GM19372 (cell line): ENCODE measurements around the gene COL18A1.
"Not testable (repeated sequence)": the region's sequence is repeated elsewhere in the genome, so short reads cannot be mapped to it uniquely, and the experiment has no call there.

Source experiments
- ATAC-seq: cut with Tn5 transposase; IDR thresholded peaks from one replicate; pipeline ENCODE4 v1.9.1; 2021; ENCODE audit warnings: mild to moderate bottlenecking, low read depth, moderate library complexity; ENCODE audit not compliant: unreplicated experiment

The COL18A1 gene

DNA sequence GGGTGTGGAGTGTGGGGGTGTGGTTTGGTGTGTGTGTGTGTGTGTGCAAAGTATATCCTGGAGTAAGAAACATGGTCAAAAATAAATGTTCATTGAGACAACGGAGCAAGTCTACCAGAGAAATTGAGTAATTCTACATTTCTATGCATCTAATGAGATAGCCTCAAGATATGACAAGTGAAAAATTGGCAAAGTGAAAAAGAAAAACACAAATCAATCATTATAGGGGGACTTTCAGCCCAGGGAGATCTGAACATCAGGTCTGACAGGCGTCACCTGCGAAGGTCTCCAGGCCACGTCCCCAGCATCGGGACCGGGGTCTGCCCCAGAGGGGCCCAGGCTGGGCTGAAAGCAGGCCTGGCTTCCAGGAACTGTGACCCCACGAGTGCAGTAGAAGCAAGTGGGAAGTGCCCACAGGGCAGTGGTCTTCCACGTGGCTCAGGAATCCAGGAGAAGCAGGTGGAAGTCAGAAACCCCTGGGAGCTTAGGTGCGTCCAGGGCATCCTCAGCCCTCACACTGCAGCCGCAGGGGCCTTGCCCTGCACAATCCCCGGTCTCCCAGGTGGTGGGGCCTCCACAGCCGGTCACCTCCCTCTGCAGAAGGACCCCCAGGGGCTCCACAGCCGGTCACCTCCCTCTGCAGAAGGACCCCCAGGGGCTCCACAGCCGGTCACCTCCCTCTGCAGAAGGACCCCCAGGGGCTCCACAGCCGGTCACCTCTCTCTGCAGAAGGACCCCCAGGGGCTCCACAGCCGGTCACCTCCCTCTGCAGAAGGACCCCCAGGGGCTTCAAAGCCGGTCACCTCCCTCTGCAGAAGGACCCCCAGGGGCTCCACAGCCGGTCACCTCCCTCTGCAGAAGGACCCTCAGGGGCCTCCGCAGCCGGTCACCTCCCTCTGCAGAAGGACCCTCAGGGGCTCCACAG lies 96.4 kb downstream of the COL18A1 start:
- ATAC-seq, result not testable (repeated sequence)

- no peak for ATAC-seq
Observed at GRCh38 chr21:45502006-45502345, 97.0 kb downstream of the COL18A1 start.

DNA sequence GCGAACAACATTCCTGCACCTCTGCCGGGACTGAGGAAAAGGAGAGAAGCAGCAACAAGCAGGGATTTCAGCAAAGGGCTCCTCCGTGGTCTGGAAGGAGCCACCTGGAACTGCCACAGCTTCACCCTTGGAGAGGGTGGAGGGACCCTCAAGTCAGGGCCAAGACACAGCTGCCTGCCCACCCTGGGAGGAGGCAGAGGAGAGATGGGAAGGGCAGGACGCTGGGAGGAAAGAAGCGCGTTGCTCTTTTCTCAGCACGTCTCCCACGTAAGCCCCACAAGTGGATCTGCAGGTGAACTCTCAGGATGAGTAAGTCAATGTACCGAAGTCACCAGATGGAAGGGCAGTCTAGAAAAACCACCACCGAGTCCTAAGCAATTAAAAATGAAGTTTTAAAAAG lies 97.6 kb downstream of the COL18A1 start:
- ATAC-seq, result no peak

DNA sequence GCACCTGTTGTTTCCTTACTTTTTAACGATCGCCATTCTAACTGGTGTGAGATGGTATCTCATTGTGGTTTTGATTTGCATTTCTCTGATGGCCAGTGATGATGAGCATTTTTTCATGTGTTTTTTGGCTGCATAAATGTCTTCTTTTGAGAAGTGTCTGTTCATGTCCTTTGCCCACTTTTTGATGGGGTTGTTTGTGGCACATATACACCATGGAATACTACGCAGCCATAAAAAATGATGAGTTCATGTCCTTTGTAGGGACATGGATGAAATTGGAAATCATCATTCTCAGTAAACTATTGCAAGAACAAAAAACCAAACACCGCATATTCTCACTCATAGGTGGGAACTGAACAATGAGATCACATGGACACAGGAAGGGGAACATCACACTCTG lies 98.3 kb downstream of the COL18A1 start:
- ATAC-seq, result not testable (repeated sequence)

DNA sequence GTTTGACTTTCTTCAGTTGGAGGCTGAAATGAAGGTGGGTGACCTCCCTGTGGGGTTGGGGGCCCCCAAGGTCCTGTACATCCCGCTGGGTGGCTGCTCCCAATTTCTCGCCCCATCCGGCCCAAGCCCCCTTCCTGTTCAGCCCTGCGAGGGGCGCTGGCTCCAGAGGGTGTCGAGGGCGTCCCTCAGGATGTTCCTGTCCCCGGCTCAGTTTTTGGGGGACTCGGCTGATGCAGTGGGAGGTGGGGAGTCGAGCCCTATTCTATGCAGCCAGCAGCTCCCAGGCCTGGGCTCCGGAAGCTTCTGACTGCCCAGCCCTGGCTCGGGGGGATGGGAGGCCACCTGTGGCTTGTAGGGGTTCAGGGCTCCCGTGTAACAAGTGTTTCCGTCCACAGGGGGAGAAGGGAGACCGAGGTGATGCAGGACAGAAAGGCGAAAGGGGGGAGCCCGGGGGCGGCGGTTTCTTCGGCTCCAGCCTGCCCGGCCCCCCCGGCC lies 99.1 kb downstream of the COL18A1 start:
- ATAC-seq, result no peak

DNA sequence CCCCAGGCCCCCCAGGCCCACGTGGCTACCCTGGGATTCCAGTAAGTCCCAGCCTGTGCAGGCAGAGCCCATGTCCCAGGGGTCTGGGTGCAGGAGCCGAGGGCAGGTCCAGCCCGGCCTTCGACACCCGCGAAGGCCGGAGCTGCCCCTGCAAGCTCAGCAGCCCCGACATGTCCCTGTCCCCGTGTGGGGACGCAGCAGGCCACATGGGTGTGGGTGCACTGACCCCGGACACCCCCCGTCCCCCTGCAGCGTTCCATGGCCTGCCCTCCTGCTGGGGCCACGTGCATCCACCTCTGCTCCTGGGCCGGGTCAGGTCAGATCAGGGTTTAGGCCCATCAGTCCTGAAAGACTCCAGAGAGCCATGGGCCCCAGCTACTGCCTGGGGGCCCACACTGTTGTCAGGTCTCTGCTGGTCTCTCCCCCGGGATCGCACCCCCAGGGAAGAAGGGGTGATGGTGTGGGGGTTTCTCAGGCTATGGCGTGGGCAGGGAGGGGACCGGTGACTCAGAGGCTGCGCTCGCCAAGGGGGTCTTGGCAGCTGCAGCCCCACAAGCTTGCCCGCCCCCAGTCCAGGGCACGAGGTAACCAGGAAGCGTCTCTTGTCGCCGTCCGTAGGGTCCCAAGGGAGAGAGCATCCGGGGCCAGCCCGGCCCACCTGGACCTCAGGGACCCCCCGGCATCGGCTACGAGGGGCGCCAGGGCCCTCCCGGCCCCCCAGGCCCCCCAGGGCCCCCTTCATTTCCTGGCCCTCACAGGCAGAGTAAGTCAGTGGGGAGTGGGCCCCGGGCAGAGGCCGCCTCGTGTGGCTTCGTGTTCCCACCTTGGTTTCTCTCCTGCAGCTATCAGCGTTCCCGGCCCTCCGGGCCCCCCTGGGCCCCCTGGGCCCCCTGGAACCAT lies 99.8 kb downstream of the COL18A1 start:
- no peak for ATAC-seq

DNA sequence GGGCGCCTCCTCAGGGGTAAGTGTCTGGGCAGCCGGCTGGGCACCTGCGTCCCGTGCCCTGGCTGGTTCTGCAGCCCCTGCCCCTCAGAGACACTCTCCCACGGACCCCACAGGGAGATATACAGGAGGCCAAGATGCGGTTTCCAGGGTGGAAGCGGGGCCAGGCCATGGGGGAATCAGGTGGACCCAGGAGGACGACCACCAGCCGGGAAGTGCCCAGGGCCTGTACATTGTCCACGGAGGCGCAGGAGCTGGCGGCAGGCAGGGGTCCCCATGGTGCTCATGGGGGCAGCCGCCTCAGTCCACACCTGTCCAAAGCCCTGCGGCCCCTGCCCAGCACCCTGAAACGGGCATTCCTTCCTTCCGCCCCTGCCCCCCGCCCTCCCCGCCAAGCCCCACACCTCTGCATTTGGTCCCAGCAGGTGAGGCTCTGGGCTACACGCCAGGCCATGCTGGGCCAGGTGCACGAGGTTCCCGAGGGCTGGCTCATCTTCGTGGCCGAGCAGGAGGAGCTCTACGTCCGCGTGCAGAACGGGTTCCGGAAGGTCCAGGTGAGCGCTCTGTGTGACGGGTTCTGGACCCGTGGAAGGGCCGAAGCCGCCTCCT lies 100.6 kb downstream of the COL18A1 start:
- no peak for ATAC-seq

DNA sequence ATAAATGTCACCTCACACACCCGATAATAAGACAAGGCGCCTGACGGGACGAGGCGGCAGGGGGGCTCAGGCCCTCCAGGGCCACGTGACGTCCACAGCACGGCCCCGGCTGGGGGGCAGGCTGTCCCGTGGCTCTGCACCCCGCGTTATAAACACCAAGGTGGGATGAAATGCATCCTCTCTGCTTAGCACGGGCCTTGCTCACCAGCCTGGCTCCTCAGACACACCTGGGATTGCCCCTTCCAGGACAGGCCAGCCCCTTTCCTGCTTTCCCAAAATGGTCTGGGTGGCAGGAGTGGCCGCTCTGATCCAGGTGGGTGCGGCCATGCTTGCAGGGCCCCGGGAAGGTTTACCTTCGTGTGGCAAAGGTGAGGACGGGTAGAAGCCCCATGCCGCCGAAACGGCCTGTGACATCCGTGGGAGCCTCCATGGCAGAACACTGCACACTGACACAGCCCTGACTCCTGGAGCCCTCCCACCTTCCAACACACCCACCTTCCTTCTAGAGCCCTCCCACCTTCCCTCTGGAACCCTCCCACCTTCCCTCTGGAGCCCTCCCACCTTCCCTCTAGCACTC lies 101.4 kb downstream of the COL18A1 start:
- no peak for ATAC-seq

DNA sequence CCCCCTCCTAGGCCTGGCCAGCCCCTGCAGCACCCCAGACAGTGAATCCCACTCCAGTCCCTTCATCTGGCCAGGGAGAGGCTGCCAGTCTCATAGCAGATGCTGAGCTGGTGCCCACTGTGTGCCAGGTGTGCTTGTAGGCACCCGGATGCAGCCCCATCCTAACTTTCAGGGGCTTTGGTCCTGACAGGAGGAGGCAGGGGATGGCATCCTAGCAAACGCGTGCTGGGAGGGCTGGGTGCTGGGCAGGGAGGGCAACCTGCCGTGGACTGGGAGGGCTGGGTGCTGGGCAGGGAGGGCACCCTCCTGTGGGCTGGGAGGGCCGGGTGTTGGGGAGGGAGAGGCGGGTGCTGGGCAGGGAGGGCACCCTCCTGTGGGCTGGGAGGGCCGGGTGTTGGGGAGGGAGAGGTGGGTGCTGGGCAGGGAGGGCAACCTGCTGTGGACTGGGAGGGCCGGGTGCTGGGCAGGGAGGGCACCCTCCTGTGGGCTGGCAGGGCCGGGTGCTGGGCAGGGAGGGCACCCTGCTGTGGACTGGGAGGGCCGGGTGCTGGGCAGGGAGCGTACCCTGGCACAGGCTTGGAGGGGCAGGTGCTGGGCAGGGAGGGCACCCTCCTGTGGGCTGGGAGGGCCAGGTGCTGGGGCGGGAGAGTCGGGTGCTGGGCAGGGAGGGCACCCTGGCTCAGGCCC lies 102.0 kb downstream of the COL18A1 start:
- ATAC-seq, result no peak

GRCh38 chr21:45507523-45507875 lies 102.5 kb downstream of the COL18A1 start:
- ATAC-seq, result no peak

GRCh38 chr21:45507888-45508508 lies 103.0 kb downstream of the COL18A1 start:
- ATAC-seq, result no peak

DNA sequence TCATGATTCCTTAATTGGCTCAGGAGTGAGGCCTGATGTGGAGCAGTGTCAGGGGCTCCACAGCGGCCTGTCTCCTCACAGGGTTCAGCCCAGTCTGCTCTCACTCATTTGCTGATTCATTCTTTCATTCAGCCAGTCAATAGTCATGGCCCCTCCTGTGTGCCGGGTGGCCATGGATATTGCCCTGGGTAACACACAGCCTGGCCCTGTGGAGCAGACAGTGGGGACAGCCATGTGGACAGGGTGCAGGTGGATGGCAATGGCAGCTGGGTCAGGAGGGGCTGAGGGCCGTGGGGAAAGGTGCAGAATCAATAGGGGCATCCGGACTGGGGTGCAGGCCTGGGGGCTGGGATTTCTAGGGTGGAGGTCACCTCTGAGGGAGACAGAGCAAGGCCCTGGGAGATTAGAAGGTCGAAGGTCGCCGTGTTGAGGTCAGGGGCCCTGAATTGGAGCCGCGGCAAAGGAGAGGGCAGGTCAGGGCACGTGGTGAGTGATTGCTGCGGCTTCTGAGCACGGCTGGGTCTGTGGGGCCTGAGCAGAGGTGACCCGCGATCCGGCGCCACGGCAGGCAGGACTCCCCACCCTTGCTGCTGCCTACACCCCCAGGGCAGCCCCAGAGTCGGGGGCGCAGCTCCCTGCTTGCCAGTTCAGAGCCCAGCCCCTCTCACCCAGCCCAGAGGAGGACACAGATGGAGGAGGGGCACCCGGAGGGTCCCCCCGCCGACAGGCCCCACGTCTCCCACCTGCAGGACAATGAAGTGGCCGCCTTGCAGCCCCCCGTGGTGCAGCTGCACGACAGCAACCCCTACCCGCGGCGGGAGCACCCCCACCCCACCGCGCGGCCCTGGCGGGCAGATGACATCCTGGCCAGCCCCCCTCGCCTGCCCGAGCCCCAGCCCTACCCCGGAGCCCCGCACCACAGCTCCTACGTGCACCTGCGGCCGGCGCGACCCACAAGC lies 103.9 kb downstream of the COL18A1 start:
- no peak for ATAC-seq

DNA sequence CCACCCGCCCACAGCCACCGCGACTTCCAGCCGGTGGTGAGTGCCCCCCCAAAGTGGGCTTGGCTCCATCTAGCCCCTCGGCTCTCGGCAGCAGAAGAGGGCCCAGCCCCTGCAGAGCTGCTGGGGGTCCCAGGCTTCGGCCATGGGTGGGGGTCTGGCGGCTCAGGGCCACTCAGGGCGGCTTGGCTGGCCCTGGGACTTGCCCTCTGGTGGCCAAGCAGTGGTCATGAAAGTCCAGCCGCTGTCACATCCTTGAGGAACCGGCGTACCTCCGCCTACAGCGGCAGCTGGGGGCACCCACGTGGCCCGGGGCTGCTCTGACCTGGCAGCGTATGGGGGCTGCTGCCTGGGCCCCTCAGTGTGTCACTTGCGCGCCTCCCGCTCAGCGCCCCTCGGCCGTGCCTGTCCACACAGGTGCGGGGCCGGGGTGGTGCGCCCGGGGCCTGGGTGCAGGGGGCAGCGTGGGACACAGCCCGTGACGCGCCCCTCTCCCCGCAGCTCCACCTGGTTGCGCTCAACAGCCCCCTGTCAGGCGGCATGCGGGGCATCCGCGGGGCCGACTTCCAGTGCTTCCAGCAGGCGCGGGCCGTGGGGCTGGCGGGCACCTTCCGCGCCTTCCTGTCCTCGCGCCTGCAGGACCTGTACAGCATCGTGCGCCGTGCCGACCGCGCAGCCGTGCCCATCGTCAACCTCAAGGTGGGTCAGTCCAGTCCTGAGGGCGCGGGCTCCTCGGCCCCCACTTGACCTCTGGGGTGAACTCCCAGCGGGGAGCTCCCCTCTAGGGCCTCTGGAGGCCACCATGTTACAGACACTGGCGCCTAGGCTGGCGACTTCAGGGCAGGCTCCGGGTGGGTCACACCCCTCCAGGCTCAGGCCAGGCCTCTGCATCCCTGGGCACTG lies 104.9 kb downstream of the COL18A1 start:
- no peak for ATAC-seq

- no peak for ATAC-seq
Observed at GRCh38 chr21:45510466-45510955, 105.5 kb downstream of the COL18A1 start.

- no peak for ATAC-seq
Observed at GRCh38 chr21:45511007-45511406, 106.0 kb downstream of the COL18A1 start.

- ATAC-seq, result no peak
Observed at GRCh38 chr21:45511661-45512431, 106.9 kb downstream of the COL18A1 start.

- ATAC-seq, result no peak
Observed at GRCh38 chr21:45512626-45513002, 107.6 kb downstream of the COL18A1 start.
